Psoas muscle (tissue), 8 donors: ENCODE data around the gene CDH11. TPM values are rescaled to one million over a fixed set of nuclear protein-coding genes. Genes with fewer than 3 reads are reported as not detected.

Experiments
- ATAC-seq, 4 donors: fragments of 200-7000 bp; cut with Tn5 transposase; one replicate each; pipeline ENCODE4 v1.9.1; 2020; ENCODE audit warnings: moderate library complexity in 3 of 4, mild to moderate bottlenecking in 2 of 4
- DNase-seq, 2 donors: peaks; one replicate each; pipeline ENCODE4 v3.0.0-alpha.2; 2020
- H3K27ac ChIP-seq: fragments of 200-600 bp; one replicate; pipeline ENCODE4 v1.8.0; 2022
- H3K27me3 ChIP-seq, 3 donors: fragments of 200-600 bp in 1 of 3; one replicate each; pipeline versions ENCODE4 v1.6.1 to v1.8.0; 2013 to 2022; ENCODE audit warnings: low read length in 2 of 3, mild to moderate bottlenecking in 2 of 3, moderate library complexity in 1 of 3; ENCODE audit not compliant: insufficient read depth in 3 of 3
- H3K36me3 ChIP-seq, 2 donors: fragments of 200-600 bp in 1 of 2; one replicate each; pipeline versions ENCODE4 v1.6.1 to v1.8.0; 2013 to 2022; ENCODE audit warnings: low read depth in 1 of 2, mild to moderate bottlenecking in 1 of 2, moderate library complexity in 1 of 2; ENCODE audit not compliant: insufficient read depth in 1 of 2
- H3K4me1 ChIP-seq: fragments of 200-600 bp; one replicate; pipeline ENCODE4 v1.8.0; 2022
- H3K4me3 ChIP-seq: fragments of 200-600 bp; one replicate; pipeline ENCODE4 v1.8.0; 2022; ENCODE audit warnings: mild to moderate bottlenecking
- H3K9me3 ChIP-seq: fragments of 200-600 bp; one replicate; pipeline ENCODE4 v1.8.0; 2022
- CTCF ChIP-seq: fragments of 200-600 bp; IDR thresholded peaks from one replicate; pipeline ENCODE4 v1.8.0; 2022; ENCODE audit warnings: antibody characterized with exemption
- WGBS, 3 donors: extraction: QIAGEN DNeasy Blood & Tissue Kit; methylation state at CpG; one replicate each; pipeline versions ENCODE4 v1.1.6 to v1.1.7; 2013; 5-methylcytosine and 5-hydroxymethylcytosine counted together
- intact Hi-C, 2 donors: fragments of 100-400 bp; cut with DNase I; formaldehyde crosslinking; loops; one replicate each; pipeline versions ENCODE4 v1.11.0 to v1.14.2; 2022
- polyA plus RNA-seq, 3 donors: library from polyadenylated mRNA; stranded (reverse); fragments of 200-250 nt; gene quantifications; one replicate each; pipeline ENCODE4 v1.2.3, GENCODE V29; 2013
- total RNA-seq, 4 donors: library from RNA; stranded (reverse); fragmentation: NEBNext Ultra II Directional in 2 of 4; extraction: Animal tissue kit (Norgen Biotek cat#: 25700) in 2 of 4; gene quantifications; one replicate each; pipeline versions ENCODE4 v1.2.1 to v1.2.4, GENCODE V29; 2021 to 2023
- donor health status: healthy with polysubstance abuse.
- donor health status: DM: no; HTN: no; CAD: no; lungs with moderate emphysema.
- donor health status: Bipolar disorder and iron deficiency.
- donor health status: healthy.
- donor health status: DM: yes; HTN: yes; CAD: no.
- donor health status: DM: no; HTN: no; CAD: no.
- donor health status: DM: no; HTN: no; CAD: no.
- donor health status: DM: yes; HTN: yes; CAD: no.

Gene CDH11
- total and polyA plus RNA-seq, 7 donors: 0.33 to 16.8 (median 3.2) TPM

GRCh38 chr16:64983231-64983630, 138.6 kb downstream of the CDH11 start:
- Histone ChIP-seq H3K36me3 (no peaks in the 10 kb centered on the region), H3K4me3 (no peak overlapping the region), H3K4me1 (no peaks in the 10 kb centered on the region), H3K27ac (no peak overlapping the region), H3K27me3 (no peaks in the 10 kb centered on the region), H3K9me3 (no peaks in the 10 kb centered on the region)
- ATAC-seq: no peak
- intact Hi-C loops: no loop called here
- TF ChIP-seq CTCF: no peak
- 44 to 61% (median 52%) methylated on average over 3 of the region's 3 CpGs for WGBS, 3 donors
- no peak for DNase-seq

- no peaks in the 10 kb centered on the region for H3K9me3 ChIP-seq
- DNase-seq (no peak), ATAC-seq (no peak)
- no peaks in the 10 kb centered on the region for H3K27me3 ChIP-seq
- 82 to 90% (median 90%) methylated on average over 3 of the region's 3 CpGs for WGBS, 3 donors
- no peak overlapping the region for H3K27ac ChIP-seq
- H3K36me3 ChIP-seq: no peaks in the 10 kb centered on the region
- no peak for TF ChIP-seq CTCF
- intact Hi-C loops: no loop called here
- H3K4me3 ChIP-seq: no peak overlapping the region
- H3K4me1 ChIP-seq: no peaks in the 10 kb centered on the region
Observed at GRCh38 chr16:64982581-64982980, 139.3 kb downstream of the CDH11 start.

- Histone ChIP-seq H3K4me1 (no peaks in the 10 kb centered on the region), H3K4me3 (no peak overlapping the region), H3K9me3 (no peaks in the 10 kb centered on the region), H3K36me3 (no peaks in the 10 kb centered on the region), H3K27me3 (no peaks in the 10 kb centered on the region), H3K27ac (no peak overlapping the region)
- no peak for TF ChIP-seq CTCF
- ATAC-seq (no peak), DNase-seq (no peak)
- intact Hi-C loops: no loop called here
- 49 to 56% (median 50%) methylated on average over 11 of the region's 11 CpGs for WGBS, 3 donors
Observed at GRCh38 chr16:64981568-64982281, 140.1 kb downstream of the CDH11 start.

- DNase-seq (no peak), ATAC-seq (no peak)
- Histone ChIP-seq H3K4me3 (no peak overlapping the region), H3K9me3 (no peaks in the 10 kb centered on the region), H3K27me3 (no peaks in the 10 kb centered on the region), H3K4me1 (no peaks in the 10 kb centered on the region), H3K27ac (no peak overlapping the region), H3K36me3 (no peaks in the 10 kb centered on the region)
- no peak for TF ChIP-seq CTCF
- intact Hi-C loops: no loop called here
- WGBS, 3 donors: 78 to 85% (median 79%) methylated on average over 4 of the region's 4 CpGs
Observed at GRCh38 chr16:64977206-64977920, 144.5 kb downstream of the CDH11 start.
